OCI-M2 (cell line): Measurements from ENCODE around the gene TUBE1.
A peak's percentile ranks its signal among the peaks of the same experiment; 100 is the strongest.
"Not testable (repeated sequence)": the region's sequence is repeated elsewhere in the genome, so short reads cannot be mapped to it uniquely, and the experiment has no call there.

Experiments used
- DNase-seq: peaks from one replicate; lab custom pipeline; 2025; ENCODE audit not compliant: unreplicated experiment; lab: John Stamatoyannopoulos, UW

Gene TUBE1

DNA sequence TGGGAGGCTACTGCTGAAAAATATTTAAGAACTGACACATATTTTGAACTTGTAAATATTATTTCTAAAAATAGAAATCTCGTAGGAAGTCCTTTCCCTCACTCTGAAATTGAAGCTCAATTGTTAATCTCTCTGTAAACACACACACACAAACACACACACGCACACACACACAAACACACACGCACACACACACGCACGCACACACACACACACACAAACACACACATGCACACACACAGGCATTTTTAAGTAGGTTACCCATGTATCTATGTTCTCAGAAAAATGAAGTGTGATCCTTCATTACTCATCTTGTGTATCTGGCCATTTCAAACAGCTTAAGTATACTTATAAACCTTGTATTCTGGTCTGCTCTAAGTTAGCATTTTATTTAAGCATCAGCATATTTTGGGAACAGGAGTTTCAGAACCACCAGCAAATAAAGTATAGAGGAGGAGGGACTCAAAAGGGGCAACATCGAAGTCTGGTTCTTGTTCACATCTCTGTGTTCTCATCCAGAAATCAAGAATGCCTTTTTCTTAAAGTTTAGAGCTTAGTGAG is 21.8 kb downstream of the TUBE1 start:
- no peak for DNase-seq

DNA sequence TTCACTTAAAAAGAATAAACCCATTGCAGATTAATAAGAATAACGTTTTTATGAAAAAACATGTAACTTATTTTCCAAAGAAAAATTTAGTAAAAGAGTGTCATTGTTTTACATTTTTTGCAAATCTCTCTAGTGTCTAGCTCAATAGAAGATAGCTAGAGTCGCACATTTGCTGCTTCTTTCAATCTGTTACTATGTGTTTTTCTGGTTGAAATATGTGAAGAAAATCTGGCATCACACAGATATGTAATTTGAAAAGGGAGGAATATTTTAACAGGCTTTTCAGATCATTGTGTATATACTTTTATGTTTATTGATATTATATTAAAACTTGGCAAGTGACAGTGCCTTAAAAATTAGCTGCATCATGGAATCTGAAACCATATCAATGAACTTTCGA is 24.3 kb downstream of the TUBE1 start:
- DNase-seq = no peak

DNA sequence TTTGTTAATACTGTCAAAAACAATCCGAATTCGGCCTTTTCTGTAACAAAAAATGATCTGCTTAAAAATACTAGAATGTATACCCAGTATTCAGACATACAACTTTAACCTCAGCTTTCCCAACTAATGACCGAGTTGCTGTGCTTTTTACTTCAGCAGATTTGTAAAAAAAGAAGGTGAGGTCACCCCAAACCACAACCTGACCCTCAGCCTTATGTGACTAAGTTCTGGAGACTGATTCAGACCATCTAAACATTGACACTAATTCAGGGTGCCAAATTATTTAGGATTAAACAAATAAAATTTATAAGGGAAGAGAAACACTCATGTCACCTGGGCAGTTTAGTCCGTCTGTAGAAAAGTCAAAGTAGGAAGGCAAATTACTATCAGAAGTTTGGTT is 25.7 kb downstream of the TUBE1 start:
- DNase-seq = no peak

DNA sequence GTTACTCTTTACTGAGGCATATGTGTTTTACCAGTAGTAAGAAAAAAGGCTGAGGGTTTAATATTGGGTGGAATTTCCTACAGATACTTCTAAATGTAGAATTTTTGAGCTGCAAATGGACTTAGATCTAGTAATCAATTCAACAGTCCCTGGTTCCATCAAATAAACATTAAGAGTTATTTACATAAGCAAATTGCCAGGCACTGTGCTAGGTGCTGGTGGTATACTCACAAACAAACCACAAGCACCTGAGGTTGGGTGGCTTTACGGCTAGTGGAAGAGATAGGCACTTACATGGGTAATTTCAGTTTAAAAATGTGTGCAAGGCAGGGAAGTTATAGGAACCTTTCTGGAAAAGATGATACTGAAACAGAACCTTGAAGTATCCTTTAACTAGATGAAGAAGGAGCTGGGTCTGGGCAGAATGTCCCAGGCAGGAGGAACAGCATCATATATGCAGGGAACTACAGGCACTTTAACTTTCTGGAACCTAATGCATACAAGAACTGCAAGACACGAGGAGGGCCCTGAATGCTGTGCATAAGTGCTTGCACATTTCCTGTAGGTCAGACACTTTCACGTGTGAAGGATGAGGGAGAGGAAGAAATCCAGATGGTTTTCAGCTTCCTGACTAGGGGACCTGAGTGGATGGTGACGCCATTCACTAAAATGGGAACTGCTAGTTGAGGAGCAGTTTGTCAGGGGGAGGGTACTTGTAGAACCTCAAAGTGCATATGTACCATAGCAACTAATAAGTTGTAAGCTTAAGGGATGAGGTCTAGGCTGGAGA is 28.8 kb downstream of the TUBE1 start:
- no peak for DNase-seq

DNA sequence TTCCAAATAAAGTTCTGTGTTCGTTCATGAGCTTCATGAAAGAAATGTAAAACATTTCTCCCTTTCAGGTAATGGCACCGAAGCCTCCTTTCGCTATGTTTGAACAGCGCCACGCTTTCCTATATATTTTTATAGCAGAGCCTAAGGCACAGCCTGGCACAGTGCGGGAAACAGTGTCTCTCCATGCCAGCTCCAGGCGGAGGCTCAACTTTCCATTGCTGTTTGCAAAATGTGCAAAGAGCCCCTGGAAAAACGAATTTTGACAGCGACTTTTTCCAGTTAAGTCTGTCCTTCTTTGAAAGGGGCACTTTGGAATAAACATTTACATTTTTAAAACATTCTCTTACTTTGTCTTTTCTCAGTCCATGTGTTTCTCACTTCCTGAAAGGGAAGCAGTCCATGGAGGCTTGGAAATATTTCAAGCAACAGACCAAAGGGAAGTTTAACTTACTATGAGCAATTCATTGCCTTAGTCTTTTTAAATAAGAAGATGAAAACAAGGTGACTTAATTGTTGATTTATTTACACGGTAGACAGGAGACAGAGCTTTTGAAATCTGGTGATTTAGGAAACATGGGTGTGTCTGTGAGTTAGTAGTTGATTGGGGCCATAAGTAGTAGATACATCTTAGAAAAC is 32.6 kb downstream of the TUBE1 start:
- DNase-seq = no peak

DNA sequence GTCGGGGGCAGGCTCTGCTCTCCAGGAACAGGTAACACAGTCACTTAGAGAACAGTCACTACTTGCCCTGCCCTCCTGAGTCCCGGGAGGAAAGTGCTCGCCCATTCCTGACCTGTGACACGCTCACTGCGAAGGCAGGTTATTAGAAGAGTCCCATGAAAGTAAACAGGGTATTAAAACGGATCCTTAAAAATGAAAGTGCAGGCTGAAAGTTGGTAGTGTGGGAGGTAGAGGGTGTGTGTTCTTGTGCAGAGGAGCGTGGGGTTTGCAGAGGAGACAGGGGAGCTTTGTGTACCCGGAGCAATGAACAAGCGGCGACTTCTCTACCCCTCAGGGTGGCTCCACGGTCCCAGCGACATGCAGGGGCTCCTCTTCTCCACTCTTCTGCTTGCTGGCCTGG is 33.3 kb downstream of the TUBE1 start, which contains the start of gene CCN6:
CCN6 (plus strand) TSS at position 104 of the 400 bp plus-strand sequence; CDS start at position 358, 254 bp downstream.
- no peak for DNase-seq

DNA sequence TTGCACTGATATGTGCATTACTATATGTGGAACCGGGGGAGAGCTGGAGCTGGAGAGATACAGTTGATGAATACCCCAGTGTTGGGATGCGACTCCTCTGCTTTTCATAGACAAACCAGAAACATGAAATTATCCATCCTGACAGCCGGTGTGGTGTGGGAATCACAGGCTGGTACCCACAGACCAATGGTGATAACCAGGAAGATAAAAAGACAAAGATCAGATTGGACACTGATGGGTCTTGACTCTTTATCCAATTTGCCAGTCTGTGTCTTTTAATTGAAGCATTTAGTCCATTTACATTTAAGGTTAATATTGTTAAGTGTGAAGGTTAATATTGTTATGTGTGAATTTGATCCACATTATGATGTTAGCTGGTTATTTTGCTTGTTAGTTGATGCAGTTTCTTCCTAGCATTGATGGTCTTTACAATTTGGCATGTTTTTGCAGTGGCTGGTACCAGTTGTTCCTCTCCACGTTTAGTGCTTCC is 36.0 kb downstream of the TUBE1 start:
- DNase-seq = not testable (repeated sequence)

DNA sequence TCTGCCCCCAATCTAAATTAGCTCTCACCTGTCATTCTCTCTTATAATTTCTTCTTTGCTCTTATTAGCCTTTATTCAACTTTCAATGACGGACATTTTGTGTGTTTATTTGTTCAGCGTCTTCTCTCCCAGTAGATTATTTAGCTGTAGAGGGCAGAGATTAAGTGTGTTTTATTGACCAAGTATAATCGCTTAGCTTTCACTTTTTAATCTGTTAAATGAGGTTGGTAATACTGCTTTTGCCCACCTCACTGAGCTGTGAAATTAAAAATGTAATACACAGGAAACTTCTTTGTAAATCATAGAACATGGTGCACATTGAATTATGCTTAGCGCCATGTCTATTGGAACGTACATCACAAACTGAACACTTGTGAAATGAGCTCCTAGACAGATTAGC is 36.9 kb downstream of the TUBE1 start:
- no peak for DNase-seq

DNA sequence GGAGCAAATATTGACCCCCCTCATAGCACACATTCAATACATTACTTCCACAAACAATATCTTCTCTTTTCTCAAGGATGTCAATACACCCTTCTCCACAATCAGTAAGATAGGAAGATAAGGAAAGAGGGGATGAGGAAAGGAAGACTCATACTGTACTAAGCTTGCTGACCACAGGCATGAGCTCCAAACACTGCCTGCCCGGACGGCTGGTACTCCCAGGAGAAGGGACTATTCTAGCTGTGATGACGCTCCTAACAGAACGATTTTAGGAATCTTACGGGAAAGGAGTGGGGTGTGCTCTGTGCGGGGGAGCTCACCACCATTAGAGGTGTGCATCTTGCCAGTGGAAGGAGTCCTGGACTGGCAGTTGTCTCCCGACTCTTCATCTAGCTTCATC is 37.3 kb downstream of the TUBE1 start:
- DNase-seq = no peak

DNA sequence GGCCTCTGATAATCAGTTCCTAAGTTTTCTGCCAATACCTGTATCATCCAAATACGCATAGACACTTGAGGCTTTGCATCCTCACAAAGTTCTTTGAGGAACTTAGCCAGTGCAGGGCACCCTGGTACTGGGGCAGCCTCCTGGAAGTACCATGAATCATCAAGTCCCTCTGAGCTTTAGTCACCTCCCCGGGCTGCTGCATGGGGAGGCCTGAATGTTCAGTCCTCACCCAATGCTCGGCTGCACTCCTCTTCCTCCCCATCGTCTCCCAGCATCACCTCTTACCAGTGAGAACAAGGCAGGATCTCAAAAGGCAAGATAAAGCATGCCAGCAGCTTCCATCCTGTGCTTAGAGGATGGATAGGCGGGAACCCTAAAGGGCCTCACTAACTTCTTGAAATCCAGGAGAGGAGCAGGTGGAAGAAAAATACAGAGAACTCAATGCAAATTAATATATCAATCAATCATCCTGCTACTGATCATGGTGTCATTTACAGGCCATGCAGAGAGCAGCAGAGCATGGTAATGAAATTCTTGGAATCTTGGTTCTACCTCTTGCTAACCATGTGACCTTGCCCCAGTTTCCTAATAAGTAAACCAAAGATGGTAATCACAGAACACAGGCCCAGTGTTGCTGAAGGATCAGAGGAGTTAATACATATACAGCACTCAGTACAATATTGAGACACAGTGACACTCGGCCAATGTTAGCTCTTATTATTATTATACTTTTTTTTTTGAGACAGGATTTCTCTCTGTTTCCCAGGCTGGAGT is 38.1 kb downstream of the TUBE1 start:
- no peak for DNase-seq

DNA sequence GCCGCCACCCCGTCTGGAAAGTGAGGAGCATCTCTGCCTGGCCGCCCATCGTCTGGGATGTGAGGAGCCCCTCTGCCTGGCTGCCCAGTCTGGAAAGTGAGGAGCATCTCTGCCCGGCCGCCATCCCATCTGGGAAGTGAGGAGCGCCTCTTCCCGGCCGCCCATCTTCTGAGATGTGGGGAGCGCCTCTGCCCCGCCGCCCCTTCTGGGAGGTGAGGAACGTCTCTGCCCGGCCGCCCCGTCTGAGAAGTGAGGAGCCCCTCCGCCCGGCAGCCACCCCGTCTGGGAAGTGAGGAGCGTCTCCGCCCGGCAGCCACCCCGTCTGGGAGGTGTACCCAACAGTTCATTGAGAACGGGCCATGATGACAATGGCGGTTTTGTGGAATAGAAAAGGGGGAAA is 39.8 kb downstream of the TUBE1 start:
- DNase-seq = not testable (repeated sequence)

DNA sequence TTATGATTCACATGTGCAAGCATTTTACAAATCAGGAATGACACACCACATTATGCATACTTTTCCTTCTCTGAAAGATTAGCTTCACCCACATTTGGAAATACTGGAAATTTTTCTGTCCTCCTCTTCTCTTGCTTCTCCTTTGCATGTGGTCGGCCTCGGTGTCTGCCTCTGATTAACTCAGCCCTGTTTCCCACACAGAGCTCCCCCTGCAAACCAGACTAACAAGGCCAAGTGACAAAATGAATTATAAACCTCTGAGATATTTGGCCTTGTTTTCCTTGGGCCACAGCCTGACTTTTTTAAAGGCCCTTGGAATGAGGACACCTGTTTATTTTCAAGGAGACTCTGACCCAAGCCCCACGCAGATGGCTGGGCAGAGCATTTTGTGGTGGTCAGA is 42.4 kb downstream of the TUBE1 start:
- no peak for DNase-seq

DNA sequence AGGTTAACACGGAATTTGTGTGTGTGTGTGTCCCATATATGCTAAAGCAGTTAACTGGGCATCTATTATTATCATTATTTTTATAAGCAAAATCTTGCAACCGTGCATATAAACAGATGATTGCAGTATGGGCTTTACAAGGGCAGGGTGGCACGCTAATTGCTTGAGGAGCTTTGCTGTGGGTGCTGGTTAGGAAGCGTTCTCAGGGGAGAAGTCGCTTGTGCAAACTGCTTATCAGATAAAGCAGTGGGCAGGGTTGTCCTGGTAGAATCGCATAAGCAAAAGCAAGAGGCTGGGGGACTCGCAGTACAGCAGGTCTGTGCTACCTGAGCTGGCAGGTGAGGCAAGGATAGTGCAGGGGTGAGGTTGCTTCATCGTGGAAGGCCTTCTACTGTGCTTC is 43.1 kb downstream of the TUBE1 start:
- no peak for DNase-seq

DNA sequence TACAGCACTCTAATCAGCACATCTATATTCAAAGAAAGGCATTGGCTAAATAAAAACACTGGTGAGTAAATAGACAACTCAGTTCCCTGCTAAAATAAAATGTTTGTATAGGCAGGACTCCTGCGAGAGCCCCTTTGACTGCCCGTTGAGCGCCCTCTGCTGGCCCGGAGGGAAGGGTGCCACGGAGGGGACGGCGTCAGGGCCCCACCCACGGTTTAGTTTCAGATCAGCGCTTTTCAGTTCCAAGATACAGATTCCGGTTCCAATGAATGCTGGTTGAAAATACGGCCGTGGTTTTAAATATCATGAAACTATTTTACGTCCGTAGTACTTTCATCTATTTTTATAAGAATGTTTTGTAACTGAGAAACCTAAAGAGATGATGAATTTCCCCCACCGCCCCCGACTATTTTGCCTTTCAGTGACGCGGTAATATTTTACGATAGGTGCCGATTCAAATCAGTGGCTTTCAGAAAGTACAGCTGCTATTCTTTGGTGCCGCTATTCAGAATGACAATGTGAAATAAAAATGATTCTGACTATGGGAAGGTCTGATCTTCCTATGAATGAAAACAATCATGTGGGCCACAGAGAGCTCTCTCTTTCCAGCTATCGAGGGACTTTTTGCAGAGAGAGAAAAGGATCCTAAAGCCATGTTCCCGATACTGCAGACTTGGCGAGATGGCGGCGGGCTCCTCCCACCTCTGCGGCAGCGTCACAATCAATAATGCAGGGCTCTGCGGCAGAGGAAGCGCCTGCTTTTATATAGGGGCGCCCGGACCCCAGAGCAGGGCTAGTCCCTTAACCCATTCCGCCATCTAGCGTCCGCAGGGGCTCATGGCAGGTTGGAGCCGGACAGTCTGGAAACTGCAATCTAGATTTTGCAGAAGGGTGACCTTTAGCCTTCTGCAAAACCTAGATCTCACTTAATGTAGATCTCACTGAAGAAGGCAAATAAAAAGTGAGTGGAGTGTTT is 44.0 kb downstream of the TUBE1 start:
- peak; percentile 93 for DNase-seq

DNA sequence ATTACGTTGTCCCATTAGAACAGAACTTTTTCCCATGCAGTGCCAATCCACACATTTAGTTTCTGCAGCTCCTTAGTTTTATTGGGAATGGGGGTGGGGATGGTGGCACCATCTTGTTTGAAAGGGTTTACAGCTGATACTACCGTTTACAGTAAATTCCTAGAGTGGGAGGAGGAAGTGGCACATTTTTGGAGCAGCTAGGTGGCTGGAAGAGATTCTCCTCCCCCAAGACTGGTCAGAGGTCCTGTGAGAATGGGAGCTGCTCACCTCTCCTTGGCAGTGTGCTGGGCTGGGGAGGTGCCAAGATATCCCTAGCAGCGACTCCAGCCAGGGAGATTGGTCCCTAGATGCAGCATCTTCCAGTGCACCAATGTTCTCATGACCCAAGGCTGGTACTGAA is 45.7 kb downstream of the TUBE1 start:
- DNase-seq = no peak

DNA sequence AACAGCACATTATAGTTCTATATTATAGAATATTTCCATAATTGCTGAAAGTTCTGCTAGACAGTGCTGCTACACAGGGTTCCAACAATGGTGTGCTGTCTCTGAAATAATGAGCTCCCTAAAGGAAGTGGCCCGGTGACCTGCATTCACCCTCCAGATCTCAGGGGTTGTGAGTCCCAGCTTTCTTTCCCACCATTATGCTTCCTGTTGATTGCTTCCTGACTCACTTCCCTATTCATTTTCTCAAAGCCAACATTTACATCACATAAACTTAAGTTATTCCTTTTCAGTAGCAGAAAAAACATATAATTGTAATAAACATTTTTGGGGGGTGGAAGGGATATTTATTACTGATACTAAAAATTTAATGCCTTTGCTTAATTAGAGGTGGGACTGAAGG is 46.3 kb downstream of the TUBE1 start:
- no peak for DNase-seq

DNA sequence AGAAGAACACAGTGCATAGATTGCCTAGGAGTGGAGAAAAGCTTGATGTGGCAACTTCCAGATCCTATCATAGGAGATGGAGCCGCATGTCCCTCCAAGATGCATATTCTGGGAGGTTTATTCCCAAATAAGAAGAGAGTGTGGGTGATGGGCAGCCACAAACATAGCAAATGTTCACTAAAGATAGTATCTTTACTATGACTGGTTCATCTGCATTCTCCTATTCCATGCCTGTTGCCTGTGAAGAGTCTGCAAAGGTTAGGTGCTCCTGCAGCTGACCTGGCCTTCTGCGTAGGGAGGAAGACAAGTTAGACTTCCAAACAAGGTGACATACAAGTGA is 47.9 kb downstream of the TUBE1 start:
- DNase-seq = no peak

DNA sequence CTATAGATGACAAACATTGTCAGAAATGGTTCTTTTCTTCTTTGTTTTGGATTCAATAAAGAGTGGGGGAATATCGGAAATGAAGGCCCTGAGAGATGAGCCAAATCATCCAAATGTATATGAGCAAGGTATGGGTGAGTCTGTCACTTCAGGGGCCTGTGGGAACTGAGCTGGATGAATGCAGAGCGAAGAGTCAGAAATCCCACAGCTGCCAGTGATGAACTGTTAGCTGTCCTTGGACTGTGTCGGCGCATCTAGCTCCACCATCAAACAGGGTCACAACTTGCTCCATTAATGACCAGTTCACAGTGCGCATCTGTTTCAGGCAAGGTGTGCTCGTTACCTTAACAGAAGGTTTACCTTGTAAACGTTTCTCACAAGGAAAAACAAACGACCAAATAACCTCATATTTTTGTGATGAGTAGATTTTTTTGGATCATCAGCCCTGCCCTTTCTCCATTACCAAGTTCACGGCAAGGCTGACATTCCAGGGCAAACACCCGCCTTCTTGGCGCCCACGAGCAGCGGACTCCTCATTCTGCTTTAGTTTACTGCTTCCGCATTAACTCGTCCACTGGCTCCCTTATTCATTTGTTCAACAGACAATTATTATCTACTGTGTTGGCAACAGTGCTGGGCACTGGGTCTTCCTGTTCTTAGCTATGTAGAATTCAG is 48.4 kb downstream of the TUBE1 start:
- no peak for DNase-seq

DNA sequence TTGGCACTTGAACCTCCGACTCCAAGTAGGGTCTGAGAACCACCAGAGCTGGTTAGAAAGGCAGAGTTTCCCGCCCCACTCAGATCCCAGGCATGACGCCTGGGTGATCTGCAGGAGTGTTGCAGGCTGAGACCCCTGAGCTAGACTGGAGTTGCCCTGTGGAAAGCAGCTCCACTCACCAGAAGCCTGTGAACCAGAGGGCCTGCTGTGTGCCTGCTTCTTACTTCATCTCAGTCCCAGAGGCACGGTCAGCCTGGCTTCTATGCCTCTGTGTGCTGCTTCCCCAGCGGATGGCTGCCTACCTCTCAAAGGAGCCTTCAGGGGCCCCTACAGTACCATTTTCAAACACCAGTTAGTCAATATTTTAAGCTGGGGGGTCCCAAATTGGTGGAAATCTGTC is 49.0 kb downstream of the TUBE1 start:
- no peak for DNase-seq

DNA sequence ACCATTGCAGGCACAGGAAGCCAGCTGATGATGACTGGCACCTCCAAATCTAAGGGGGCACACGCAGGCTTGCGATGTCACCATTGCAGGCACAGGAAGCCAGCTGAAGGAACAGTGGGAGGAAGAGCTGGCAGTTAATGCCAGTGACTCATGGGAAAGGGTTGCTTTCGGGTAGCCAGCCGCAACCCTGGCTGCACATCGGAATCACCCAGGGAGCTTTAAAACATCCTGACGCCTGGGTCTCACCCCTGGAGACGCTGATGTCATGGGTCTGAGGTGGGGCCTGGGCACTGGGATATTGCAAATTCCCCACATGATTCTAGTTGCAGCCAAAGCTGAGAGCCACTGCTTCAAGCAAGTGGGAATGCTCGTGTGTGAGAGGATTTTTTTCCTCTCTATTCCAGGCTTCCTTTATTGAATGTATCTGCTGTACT is 49.5 kb downstream of the TUBE1 start:
- no peak for DNase-seq
